ENCODE data around the gene ZNF668.

ZNF668 gene

DNA sequence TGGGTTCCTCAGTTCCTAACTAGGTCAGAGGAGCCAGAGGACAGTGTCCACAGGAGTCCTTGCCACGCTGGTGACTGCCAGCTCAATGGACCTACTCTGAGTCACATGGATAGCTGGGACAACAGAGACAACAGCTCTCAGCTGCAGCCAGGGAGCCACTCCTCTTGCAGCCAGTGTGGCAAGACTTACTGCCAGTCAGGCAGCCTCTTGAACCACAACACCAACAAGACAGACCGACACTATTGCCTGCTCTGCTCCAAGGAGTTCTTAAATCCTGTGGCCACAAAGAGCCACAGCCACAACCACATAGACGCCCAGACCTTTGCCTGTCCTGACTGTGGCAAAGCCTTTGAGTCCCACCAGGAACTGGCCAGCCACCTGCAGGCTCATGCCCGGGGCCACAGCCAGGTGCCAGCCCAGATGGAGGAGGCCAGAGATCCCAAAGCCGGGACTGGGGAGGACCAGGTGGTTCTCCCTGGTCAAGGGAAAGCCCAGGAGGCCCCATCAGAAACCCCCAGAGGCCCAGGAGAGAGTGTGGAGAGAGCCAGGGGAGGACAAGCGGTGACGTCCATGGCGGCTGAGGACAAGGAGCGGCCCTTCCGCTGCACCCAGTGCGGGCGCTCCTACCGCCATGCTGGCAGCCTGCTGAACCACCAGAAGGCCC, 6.8 kb upstream of the ZNF668 start:
- DNase-seq: no peak

DNA sequence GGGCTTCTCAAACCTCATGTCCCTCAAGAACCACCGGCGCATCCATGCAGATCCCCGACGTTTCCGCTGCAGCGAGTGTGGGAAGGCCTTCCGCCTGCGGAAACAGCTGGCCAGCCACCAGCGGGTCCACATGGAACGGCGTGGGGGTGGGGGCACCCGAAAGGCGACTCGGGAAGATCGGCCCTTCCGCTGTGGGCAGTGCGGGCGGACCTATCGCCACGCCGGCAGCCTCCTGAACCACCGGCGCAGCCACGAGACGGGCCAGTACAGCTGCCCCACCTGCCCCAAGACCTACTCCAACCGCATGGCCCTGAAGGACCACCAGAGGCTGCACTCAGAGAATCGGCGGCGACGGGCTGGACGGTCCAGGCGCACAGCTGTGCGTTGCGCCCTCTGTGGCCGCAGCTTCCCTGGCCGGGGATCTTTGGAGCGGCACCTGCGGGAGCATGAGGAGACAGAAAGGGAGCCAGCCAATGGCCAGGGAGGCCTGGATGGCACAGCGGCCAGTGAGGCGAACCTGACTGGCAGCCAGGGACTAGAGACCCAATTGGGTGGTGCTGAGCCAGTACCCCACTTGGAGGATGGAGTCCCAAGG, 6.1 kb upstream of the ZNF668 start:
- no peak for DNase-seq

DNA sequence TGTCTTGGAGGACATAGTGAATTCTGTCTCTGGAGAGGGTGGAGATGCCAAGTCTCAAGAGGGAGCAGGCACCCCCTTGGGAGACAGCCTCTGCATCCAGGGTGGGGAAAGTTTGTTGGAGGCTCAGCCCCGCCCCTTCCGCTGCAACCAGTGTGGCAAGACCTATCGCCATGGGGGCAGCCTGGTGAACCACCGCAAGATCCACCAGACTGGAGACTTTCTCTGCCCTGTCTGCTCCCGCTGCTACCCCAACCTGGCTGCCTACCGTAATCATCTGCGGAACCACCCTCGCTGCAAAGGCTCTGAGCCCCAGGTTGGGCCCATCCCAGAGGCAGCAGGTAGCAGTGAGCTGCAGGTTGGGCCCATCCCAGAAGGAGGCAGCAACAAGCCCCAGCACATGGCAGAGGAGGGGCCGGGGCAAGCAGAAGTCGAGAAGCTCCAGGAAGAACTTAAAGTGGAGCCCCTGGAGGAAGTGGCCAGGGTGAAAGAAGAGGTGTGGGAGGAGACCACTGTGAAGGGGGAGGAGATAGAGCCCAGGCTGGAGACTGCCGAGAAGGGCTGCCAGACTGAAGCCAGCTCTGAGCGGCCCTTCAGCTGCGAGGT, 5.4 kb upstream of the ZNF668 start:
- no peak for DNase-seq

DNA sequence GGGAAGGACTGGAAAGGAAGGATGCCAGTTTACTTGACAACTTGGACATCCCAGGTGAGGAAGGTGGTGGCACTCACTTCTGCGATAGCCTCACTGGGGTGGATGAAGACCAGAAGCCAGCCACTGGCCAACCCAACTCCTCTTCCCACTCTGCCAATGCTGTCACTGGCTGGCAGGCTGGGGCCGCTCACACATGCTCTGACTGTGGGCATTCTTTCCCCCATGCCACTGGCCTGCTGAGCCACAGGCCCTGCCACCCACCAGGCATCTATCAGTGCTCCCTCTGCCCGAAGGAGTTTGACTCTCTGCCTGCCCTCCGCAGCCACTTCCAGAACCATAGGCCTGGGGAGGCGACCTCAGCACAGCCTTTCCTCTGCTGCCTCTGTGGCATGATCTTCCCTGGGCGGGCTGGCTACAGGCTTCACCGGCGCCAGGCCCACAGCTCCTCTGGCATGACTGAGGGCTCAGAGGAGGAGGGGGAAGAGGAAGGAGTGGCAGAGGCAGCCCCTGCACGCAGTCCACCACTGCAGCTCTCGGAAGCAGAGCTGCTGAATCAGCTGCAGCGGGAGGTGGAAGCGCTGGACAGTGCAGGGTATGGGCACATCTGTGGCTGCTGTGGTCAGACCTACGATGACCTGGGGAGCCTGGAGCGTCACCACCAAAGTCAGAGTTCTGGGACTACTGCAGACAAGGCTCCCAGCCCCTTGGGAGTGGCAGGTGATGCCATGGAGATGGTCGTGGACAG, 4.7 kb upstream of the ZNF668 start:
- DNase-seq: no peak

DNA sequence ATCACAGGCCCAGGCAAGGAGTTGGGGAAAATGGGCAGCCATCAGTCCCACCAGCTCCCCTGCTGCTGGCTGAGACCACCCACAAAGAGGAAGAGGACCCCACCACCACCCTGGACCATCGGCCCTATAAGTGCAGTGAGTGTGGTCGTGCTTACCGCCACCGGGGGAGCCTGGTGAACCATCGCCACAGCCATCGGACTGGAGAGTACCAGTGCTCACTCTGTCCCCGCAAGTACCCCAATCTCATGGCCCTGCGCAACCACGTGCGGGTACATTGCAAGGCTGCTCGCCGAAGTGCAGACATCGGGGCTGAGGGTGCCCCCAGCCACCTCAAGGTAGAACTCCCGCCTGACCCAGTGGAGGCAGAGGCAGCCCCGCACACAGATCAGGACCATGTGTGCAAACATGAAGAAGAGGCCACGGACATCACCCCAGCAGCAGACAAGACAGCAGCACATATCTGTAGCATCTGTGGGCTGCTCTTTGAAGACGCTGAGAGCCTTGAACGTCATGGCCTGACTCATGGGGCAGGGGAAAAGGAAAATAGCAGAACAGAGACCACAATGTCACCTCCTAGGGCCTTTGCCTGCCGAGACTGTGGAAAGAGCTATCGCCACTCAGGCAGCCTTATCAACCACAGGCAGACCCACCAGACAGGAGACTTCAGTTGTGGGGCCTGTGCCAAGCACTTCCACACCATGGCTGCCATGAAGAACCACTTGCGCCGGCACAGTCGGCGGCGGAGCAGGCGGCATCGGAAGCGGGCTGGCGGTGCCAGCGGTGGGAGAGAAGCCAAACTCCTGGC, 3.8 kb upstream of the ZNF668 start:
- DNase-seq: no peak

DNA sequence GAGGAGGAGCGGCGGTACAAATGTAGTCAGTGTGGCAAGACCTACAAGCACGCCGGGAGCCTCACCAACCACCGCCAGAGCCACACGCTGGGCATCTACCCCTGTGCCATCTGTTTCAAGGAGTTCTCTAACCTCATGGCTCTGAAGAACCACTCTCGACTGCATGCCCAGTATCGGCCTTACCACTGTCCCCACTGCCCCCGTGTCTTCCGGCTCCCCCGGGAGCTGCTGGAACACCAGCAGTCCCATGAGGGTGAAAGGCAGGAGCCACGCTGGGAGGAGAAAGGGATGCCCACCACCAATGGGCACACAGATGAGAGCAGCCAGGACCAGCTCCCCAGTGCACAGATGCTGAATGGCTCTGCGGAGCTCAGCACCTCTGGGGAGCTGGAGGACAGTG, 3.0 kb upstream of the ZNF668 start:
- no peak for DNase-seq

DNA sequence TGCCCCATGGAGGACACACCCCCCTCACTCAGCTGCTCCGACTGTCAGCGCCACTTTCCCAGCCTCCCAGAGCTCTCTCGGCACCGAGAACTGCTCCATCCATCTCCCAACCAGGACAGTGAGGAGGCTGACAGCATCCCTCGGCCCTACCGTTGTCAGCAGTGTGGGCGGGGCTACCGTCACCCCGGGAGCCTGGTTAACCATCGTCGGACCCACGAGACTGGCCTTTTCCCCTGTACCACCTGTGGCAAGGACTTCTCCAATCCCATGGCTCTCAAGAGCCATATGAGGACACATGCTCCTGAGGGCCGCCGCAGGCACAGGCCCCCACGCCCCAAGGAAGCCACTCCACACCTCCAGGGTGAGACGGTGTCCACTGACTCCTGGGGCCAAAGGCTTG, 2.3 kb upstream of the ZNF668 start:
- DNase-seq: no peak

DNA sequence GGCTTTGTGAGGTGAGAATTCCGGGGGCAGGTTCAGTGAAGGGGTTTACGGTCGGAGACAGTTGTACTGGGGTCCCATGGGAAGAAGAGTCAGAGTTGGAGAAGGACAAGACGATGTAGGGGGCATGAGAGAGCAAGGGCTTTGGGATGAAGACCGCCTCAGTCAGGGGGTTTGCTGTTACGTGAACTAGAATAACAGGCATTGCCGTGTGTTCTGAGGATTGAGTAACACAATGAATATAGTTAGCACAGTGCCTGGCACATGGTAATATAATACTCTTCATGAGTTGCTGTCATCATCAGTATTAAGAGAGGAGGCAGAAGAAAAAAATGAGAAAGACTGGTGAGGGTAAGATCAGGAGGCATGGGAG, 759 bp upstream of the ZNF668 start:
- no peak for DNase-seq

DNA sequence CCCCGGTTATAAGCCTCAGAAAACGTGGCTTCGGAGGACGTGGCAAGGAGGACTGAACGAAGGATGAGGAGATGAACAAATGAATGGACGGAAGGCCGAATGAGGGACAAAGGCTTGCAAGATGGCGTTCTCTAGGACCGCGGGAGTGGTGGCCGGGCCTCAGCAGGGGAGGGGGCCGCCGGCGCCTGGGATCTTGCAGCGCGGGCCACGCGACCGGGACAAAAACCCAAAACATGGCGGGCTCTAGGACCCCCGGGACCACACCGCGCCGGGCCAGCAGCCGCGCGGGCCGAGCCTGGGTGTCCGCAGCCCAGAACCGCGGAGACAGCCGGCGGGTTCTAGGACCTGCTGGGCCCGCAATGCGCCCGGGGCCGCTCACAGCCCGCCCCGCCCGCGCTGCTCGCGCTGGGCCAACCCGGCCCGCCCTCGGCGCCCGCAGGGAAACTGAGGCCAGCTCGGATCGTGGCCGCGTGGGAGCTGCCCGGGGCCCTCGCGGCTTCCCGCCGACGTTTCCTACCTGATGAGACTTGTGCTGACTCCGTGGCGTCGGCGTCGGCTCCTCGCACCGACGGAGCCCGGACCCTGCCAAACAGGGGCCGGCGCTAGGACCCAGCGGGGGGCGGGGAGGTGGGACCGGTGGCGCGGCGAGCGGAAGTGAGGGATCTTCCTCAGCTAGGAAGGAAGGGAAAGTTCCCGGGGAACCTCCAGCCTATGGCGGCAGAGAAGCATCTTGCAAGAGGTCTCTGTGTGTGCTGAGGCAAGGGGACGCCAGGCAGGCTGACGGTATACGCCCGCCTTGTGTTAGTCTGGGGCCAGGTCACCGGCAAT, 684 bp downstream of the ZNF668 start:
- DNase-seq: peak; percentile 90

DNA sequence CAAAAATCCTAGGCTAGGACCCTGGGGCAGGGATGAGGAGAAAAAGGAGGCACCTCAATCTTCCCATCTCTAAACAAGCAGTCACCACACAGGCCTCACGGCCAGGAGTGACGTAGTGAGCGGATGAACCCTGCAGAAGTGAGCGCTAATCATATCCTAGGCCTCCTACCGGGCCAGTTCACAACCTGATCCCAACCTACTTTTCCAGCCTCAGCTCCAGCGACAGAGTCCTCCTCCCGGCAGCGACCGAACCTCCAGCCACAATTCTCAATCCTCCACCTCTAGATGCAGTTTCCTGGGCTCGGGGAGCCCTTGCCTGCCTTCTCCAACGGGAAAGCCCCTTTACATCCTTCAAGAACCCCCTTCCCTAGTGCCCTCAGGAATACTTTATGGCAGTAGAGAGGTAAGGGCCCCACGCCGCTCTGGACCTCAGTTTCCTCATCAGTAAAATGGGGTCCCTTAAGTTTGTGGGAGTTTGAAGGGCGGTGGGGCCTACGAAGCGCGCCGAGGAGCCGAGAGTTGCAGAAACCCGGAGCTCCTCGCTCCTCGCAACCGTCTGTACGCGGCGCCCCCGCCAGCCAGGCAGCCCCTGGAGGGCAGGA, 1.4 kb downstream of the ZNF668 start:
- peak; percentile 47 for DNase-seq

DNA sequence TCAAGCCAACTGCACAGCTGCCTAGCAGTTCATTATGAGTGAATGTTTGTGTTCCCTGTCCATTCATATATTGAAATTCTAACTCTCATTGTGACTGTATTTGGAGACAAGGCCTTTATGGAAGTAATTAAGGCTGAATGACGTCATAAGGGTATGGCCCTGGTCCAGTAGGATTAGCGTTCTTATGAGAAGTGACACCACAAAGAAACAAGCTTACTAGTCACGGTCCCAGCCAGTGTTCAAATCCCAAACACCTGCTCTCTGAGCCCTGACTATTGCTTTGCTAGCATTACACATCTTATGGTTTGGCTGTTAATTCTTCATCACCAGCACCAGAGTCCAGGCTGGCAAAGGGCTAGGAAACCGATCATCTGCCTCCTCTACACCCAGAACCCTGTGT, 2.2 kb downstream of the ZNF668 start:
- DNase-seq: peak; percentile 68

DNA sequence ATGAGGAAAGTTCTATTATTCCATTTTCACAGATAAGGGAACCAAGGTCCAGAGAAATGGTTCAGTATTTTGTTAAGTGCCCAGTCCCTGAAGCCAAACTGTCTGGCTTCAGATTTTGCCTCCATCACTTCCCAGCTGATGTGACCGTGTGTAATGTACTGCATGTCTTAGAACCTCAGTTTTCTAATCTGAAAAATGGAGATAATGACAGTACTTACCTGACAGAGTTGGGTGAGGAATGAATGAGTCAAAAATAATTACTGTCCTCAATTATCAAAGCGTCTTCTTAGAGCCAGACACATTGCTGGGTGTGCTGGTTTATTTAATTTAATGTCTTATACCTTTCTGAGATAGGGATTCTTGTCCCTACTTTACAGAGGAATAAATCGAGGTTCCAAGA, 6.7 kb downstream of the ZNF668 start:
- no peak for DNase-seq

DNA sequence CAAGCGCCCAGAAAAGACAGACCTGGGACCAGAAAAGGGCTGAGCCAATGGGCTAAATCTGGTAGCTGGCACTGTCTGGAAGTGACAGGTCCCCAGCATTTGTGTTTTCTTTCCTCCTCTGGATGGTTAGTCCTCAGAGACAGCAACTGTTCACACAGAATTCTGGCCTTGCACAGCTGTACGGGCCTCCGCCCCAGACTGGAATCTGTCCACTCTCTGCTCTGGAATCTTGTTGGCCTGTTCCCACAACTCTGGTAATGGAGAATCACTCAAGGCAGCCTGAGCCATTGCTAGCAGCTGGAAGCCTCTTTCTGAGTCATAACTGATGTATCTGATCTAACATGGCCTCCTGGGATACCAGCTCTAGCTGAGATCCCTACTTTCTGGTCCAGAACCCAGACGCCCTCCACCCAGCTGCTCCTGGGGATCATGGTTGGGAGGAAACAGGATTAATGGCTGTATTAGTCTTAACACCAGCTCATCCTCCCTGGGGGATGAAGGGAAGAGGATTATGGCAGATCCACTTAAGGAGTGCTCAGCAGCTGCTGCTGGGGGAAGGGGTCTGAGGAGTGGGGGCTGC, 9.1 kb downstream of the ZNF668 start:
- DNase-seq: peak; percentile 93

DNA sequence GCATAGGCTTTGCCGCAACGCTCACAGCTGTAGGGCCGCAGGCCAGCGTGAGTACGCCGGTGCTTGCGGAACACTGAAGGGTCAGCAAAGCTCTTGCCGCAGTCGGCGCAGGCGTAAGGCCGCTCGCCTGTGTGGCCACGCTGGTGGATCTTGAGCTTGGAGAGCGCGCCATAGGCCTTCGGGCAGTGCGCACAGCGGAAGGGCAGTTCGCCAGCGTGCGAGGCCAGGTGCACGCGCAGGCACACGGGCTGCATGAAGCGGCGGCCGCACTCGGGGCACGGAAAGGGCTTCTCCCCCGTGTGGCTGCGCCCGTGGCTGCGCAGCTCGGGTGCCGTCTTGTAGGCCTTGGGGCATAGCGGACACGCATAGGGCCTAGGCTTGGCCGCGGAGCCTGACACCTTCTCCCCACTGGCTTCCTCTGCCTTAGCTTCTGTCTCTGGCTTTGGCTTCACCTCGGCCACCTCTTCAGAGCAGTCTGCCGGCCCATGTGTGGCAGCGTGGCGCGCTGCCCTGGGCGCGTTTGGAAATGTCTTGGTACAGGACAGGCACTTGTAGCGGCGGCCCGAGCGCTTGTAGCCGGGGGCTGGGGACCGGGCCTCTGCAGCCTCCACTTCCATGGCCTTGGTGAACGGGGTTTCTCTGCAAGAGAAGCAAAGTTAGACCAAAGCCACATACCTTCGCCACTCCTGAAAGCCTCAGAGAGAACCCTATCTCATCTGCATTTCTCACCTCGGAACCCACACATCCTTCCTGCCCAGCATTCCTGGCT, 10.0 kb downstream of the ZNF668 start:
- no peak for DNase-seq

DNA sequence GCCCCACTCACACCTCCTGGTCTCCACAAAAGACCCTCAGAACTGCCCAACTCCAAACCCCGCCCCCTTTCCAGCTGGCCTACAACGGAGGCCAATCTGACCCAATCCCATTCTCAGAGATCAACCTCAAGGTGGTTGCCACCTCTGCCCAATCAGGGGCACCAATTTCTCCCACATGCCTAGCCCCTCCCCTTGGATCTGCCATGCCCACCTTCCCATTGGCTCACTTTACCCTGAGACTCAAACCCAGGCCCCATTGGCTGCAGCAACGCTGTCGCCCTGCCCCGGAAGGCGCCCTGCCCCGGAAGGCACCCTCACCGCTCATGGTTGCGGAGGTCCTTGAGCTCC, 10.6 kb downstream of the ZNF668 start:
- DNase-seq: no peak

DNA sequence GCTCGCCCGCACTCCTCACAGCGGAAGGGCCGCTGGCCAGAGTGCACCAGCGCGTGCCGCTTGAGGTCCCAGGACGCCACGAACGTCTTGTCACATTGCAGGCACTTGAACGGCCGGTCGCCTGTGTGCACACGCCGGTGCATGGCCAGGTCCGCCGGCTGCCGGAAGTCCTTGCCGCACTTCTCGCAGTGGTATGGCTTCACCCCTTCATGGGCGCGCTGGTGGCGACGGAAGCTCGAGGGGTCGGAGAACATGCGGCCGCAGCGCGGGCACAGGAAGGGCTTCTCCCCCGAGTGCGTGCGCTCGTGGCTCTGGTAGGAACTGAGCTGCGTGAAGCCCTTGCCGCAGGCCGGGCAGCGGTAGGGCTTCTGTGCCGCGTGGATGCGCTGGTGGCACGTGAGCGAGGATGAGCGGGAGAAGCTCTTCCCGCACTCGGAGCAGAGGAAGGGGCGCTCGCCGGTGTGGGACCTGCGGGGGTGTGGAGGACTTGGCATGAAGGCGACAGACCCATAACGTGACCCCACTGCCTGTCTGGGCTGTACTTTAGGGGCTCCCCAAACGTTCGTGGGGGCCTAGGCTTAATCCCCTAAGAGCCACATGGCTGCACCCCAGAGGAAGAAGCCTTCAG, 12.1 kb downstream of the ZNF668 start:
- DNase-seq: no peak

DNA sequence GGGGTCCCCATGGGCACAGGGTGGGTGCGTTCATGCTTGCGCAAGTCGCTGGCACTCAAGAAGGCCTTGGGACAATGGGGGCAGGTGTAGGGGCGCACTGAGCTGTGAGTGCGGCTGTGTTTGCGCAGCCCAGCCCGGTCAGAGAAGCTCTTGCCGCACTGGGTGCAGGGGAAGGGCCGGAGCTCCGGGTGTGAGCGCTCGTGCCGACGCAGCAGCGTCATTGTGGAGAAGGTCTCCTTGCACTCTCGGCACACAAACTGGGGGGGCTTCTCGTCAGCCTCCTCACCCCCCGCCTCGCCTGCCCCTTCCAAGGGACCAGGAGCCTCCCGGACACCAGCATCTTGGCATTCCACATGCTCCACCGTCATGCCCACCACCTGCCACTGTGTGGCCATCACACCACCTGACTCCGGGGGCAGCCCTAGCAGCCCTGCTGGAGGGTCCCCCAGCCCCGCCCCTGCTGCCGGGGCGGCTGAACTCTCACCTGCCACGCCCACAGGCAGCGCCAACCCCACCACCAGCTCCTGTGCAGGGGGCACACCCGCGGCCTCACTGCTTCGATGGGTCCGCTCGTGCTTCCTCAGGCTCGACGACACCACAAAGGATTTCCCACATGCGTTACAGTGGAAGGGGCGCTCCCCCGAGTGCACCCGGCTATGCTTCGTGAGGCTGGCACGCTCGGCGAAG, 12.8 kb downstream of the ZNF668 start:
- DNase-seq: no peak

DNA sequence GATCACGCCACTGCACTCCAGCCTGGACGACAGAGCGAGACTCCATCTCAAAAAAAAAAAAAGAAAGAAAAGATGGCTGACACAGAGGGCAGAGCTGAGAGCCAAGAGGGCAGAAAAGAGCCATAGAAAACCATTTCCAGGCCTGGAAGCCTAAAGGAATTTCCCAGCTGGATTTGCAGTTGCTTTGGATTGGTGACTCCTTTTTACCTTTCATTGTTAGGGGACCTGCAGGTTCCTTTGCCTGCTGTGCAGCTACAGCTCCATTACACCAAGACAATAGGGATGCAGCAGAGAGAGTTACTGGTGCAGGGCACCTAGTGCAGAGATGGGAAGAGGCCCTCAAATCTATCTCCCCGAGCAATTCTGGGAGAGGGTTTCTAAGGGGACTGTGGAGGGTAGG, 18.4 kb downstream of the ZNF668 start:
- DNase-seq: no peak

DNA sequence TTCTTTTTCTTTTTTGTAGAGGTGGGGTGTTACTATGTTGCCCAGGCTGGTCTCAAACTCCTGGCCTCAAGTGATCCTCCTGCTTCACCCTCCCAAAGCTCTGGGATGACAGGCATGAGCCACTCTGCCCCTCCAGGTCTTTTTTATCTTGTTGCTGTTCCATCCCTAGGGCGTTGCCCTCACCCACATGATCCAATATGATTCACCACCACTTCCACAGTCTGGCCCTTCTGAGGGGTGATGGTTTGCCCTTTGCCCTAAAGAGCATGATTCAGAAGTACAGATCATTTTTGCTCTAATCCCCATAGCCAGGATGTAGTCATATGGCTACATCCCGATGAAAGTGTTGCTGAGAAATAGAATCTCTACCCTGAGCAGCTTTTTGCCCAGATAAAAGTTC, 21.9 kb downstream of the ZNF668 start:
- peak; percentile 97 for DNase-seq

Data from EL (cell line).